ENCODE data around the gene KLC1. TPM values are rescaled to one million over a fixed set of nuclear protein-coding genes. Genes with fewer than 3 reads are reported as not detected.
A peak's percentile ranks its signal among the peaks of the same experiment; 100 is the strongest.

KLC1 gene
- total RNA-seq, 2 donors from 2014 or later = 78.1 to 112 TPM

DNA sequence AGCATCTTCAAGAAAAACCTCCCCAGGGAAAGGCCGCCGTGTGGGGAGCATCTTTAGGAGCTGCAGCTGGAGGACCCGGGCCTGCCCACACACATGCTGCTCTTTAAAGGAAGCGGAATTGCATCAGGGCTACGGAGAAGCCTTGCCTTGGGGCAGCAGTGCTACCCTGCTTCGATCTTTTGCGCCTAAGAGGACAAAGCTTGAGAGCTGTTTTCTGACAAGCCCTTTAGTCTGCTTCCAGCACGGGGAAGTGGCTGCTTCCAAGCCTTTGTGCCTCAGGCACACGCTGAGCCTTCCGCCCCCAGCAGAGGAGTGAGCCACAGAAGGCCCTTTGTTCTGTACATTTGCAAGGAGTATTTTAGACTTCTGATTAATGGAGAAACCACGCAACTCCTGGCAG lies 34.7 kb upstream of the KLC1 start:
- Histone ChIP-seq H3K27ac (no peak overlapping the region), H3K4me3 (no peak overlapping the region), H3K27me3 (no peaks in the 10 kb centered on the region), H3K9me3 (no peaks in the 10 kb centered on the region), H3K9ac (ENCODE audit: low read depth in 2 of 2, low read length in 2 of 2) (no peak overlapping the region), H3K36me3 (no peaks in the 10 kb centered on the region), H3K4me1 (no peaks in the 10 kb centered on the region)
- intact Hi-C loops (cut with DNase I) = no loop called here
- DNase-seq = no peak
- TF ChIP-seq, protein P1, sequence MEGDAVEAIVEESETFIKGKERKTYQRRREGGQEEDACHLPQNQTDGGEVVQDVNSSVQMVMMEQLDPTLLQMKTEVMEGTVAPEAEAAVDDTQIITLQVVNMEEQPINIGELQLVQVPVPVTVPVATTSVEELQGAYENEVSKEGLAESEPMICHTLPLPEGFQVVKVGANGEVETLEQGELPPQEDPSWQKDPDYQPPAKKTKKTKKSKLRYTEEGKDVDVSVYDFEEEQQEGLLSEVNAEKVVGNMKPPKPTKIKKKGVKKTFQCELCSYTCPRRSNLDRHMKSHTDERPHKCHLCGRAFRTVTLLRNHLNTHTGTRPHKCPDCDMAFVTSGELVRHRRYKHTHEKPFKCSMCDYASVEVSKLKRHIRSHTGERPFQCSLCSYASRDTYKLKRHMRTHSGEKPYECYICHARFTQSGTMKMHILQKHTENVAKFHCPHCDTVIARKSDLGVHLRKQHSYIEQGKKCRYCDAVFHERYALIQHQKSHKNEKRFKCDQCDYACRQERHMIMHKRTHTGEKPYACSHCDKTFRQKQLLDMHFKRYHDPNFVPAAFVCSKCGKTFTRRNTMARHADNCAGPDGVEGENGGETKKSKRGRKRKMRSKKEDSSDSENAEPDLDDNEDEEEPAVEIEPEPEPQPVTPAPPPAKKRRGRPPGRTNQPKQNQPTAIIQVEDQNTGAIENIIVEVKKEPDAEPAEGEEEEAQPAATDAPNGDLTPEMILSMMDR (IDR thresholded peaks at IDR 0.05) = no peak

DNA sequence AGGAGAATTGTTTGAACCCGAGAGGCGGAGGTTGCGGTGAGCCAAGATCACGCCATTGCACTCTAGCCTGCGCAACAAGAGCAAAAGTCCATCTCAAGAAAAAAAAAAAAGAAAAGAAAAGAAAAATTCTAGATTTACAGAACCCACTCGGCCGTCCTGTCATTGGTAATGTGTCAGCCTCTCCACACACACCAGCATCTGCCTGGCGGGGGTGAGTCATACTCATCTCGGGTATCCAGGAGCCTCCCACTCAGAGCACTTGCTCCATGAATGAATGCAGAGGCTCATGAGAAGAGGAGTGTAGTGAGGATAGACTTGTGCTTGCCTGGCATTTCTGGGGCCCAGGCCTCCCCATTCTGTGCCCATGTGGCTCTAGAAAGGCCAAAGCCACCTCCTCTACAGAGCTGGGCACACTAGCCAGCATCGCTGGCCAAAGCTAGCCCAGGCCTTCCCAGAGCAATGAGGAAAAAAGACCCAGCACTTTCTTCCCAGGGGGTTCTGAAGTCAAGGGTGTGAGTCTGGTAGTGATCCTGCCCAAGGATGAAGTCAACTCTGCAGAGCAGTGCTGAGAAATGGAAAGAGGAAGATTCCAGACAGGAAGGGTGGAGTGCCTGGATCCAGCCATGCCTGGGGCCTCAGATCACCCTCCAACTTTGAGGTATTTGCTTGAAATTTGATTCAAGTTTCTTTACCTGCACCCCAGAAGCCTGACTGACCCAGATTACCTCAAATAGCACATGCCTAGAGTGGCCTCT lies 31.2 kb upstream of the KLC1 start:
- H3K9me3 ChIP-seq = no peaks in the 10 kb centered on the region
- H3K27ac ChIP-seq = no peak overlapping the region
- no peaks in the 10 kb centered on the region for H3K4me1 ChIP-seq
- no peaks in the 10 kb centered on the region for H3K36me3 ChIP-seq
- intact Hi-C loops (cut with DNase I) = no loop called here
- TF ChIP-seq, protein P1 (IDR thresholded peaks at IDR 0.05) = no peak
- DNase-seq = no peak
- H3K4me3 ChIP-seq = no peak overlapping the region
- H3K27me3 ChIP-seq = no peaks in the 10 kb centered on the region
- H3K9ac ChIP-seq (ENCODE audit: low read depth in 2 of 2, low read length in 2 of 2) = no peak overlapping the region

DNA sequence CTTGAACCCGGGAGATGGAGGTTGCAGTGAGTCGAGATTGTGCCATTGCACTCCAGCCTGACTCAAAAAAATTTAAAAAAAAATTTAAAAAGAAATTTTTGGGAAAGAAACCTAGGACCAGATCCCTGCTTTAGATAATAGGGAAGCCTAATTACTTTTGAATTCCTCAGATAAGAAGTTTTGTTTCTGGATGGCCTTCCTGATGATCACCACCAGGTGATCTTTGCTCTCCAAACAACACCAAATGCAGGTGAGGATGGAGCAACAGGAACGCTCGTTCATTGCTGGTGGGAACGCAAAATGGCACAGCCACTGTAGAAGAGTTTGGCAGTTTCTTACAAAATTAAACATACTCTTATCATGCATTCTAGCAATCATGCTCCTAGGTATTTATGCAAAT lies 28.5 kb upstream of the KLC1 start:
- DNase-seq = no peak
- H3K9ac ChIP-seq (ENCODE audit: low read depth in 2 of 2, low read length in 2 of 2) = no peak overlapping the region
- no peaks in the 10 kb centered on the region for H3K36me3 ChIP-seq
- no peak overlapping the region for H3K4me3 ChIP-seq
- no peaks in the 10 kb centered on the region for H3K9me3 ChIP-seq
- H3K4me1 ChIP-seq = no peaks in the 10 kb centered on the region
- intact Hi-C loops (cut with DNase I) = no loop called here
- TF ChIP-seq, protein P1 (IDR thresholded peaks at IDR 0.05) = no peak
- no peaks in the 10 kb centered on the region for H3K27me3 ChIP-seq
- no peak overlapping the region for H3K27ac ChIP-seq

DNA sequence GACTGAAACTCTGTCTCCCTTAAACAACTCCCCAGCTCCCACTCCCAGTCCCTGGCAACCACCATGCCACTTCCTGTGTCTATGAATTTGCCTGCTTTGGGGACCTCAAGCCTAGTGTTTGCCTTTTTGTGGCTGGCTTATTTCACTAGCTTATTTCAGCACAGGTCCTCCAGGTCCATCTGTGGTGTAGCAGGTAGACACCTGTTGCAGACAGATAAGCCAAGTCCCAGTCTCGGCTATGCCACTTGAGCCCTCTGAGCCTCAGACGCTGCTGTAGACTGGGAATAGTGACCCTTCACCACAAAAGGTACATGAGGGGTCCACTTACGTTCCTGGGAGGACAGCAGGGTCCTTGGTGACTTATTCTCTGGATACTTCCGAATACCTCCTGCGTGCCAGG lies 24.4 kb upstream of the KLC1 start:
- Histone ChIP-seq H3K27ac (no peak overlapping the region), H3K4me3 (no peak overlapping the region), H3K9me3 (no peaks in the 10 kb centered on the region), H3K4me1 (peaks cover 10% of the 10 kb centered on the region), H3K27me3 (no peaks in the 10 kb centered on the region), H3K9ac (ENCODE audit: low read depth in 2 of 2, low read length in 2 of 2) (no peak overlapping the region), H3K36me3 (no peaks in the 10 kb centered on the region)
- TF ChIP-seq, protein P1 (IDR thresholded peaks at IDR 0.05) = no peak
- intact Hi-C loops (cut with DNase I) = no loop called here
- no peak for DNase-seq

DNA sequence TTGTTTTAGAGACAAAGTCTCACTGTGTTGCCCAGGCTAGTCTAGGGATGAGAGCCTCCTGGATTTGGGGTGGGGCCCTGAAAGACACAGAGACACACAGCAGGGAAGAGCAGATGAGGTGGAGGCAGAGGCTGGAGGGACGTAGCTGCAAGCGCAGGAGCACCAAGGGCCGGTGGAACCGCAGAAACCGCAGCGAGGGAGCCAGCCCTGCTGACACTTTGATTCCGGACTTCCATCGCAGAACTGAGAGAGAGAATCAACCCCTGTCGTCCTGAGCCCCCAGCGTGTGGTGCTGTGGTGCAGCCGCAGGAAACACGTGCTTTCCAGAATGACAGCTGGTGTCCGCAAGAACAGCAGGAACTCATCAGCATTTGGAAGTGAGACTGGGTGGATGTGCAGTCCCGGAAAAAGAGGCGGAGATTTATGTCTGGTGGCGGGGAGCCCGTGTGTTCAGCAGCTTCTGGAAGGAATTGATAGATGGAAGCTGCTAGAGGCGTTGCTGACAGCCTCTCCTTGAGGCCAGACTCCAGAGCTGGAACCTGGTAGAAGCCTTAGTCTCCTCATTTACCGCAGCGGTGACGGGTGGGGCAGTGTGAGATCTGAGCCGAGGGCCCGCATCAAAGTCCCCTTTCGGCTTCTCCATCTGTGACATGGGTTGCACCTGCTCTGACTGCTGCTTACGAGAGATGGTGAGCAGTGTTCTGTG lies 21.9 kb upstream of the KLC1 start:
- Histone ChIP-seq H3K9ac (ENCODE audit: low read depth in 2 of 2, low read length in 2 of 2) (no peak overlapping the region), H3K27me3 (no peaks in the 10 kb centered on the region), H3K4me3 (peak overlapping the region; percentile 11), H3K36me3 (no peaks in the 10 kb centered on the region), H3K9me3 (no peaks in the 10 kb centered on the region), H3K27ac (no peak overlapping the region), H3K4me1 (peaks cover 10% of the 10 kb centered on the region)
- TF ChIP-seq, protein P1 (IDR thresholded peaks at IDR 0.05) = no peak
- DNase-seq = peak; percentile 80
- intact Hi-C loops (cut with DNase I) = no loop called here

All from colonic mucosa (tissue), 4 donors.